Measurements from ENCODE around the gene CTSK.

The CTSK gene

DNA sequence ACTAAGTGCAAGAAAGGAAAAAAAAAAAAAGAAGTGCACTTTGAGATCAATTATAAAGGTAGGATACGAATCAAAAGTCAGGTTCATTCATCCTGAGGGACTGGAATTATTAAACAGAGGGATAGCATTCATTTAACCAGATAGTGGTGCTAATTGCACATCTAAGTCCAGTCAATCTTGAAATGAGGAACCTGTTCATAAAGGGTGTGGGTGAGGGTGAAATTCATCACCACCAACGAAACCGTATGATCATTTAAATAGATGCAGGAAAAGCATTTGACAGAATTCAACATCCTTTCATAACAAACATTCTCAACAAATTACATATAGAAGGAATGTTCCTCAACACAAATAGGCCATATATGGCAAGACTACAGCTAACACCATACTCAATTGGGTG is 48.0 kb downstream of the CTSK start:
- TF ChIP-seq, protein P1, sequence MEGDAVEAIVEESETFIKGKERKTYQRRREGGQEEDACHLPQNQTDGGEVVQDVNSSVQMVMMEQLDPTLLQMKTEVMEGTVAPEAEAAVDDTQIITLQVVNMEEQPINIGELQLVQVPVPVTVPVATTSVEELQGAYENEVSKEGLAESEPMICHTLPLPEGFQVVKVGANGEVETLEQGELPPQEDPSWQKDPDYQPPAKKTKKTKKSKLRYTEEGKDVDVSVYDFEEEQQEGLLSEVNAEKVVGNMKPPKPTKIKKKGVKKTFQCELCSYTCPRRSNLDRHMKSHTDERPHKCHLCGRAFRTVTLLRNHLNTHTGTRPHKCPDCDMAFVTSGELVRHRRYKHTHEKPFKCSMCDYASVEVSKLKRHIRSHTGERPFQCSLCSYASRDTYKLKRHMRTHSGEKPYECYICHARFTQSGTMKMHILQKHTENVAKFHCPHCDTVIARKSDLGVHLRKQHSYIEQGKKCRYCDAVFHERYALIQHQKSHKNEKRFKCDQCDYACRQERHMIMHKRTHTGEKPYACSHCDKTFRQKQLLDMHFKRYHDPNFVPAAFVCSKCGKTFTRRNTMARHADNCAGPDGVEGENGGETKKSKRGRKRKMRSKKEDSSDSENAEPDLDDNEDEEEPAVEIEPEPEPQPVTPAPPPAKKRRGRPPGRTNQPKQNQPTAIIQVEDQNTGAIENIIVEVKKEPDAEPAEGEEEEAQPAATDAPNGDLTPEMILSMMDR (IDR thresholded peaks at IDR 0.05; ENCODE audit: borderline replicate concordance, insufficient read depth, low read depth, low read length), result no peak
- no peak overlapping the region for H3K4me3 ChIP-seq (ENCODE audit: low read depth, low read length)

GRCh38 chr1:150753416-150753815 is 54.6 kb downstream of the CTSK start:
- no peak overlapping the region for H3K4me3 ChIP-seq (ENCODE audit: low read depth, low read length)
- TF ChIP-seq, protein P1 (IDR thresholded peaks at IDR 0.05; ENCODE audit: borderline replicate concordance, insufficient read depth, low read depth, low read length), result no peak

DNA sequence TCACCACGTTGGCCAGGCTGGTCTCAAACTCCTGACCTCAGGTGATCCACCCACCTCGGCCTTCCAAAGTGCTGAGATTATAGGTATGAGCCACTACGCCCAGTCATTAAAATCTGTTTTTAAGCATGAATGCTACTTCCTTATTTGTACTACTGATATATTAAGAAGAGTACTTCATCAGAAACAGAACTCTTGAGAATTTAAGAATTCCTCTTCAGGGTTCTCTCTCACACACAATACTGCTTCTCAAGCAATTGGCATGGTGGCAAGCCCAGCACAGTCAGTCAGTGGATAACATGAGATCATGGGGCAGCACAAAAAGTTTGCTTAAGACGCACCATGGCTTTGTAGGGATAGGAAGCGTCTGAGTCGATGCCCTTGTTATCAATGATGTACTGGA is 56.6 kb downstream of the CTSK start:
- no peak overlapping the region for H3K4me3 ChIP-seq (ENCODE audit: low read depth, low read length)
- TF ChIP-seq, protein P1 (IDR thresholded peaks at IDR 0.05; ENCODE audit: borderline replicate concordance, insufficient read depth, low read depth, low read length), result no peak

- TF ChIP-seq, protein P1 (IDR thresholded peaks at IDR 0.05; ENCODE audit: borderline replicate concordance, insufficient read depth, low read depth, low read length), result no peak
- no peak overlapping the region for H3K4me3 ChIP-seq (ENCODE audit: low read depth, low read length)
Observed at GRCh38 chr1:150749720-150750311, 58.2 kb downstream of the CTSK start.

- TF ChIP-seq, protein P1 (IDR thresholded peaks at IDR 0.05; ENCODE audit: borderline replicate concordance, insufficient read depth, low read depth, low read length), result no peak
- H3K4me3 ChIP-seq (ENCODE audit: low read depth, low read length), result no peak overlapping the region
Observed at GRCh38 chr1:150748878-150749719, 59.0 kb downstream of the CTSK start.
